Caki2 (cell line): Measurements from ENCODE around the gene FILIP1. TPM values are rescaled to one million over a fixed set of nuclear protein-coding genes. Genes with fewer than 3 reads are reported as not detected.

Experiments
- DNase-seq: peaks from one replicate; pipeline ENCODE4 v3.0.0-alpha.2; 2015; ENCODE audit warnings: low read depth
- in situ Hi-C: cut with HindIII; loops from 2 replicates; pipeline ENCODE4 v1.10.0; 2016; ENCODE audit warnings: low sequenced_read_pairs, low pct_unique_long_range_greater_than_20kb, mixed read lengths
- total RNA-seq: library from RNA; depleted of rRNA; stranded (reverse); fragments of >200 nt; shearing (Covaris generic); gene quantifications from 2 replicates; pipeline ENCODE4 v1.2.3, GENCODE V29; 2014; ENCODE audit warnings: low replicate concordance

The FILIP1 gene
- total RNA-seq, 1 experiment from 2014 or later = 0.10 TPM

- in situ Hi-C loops = loop anchor here (25.0 kb wide), 1 partner anchor 239 kb away; no protein-coding TSS in a partner anchor
- no peak for DNase-seq
Observed at GRCh38 chr6:75501756-75502155, 8.2 kb upstream of the FILIP1 start.

DNA sequence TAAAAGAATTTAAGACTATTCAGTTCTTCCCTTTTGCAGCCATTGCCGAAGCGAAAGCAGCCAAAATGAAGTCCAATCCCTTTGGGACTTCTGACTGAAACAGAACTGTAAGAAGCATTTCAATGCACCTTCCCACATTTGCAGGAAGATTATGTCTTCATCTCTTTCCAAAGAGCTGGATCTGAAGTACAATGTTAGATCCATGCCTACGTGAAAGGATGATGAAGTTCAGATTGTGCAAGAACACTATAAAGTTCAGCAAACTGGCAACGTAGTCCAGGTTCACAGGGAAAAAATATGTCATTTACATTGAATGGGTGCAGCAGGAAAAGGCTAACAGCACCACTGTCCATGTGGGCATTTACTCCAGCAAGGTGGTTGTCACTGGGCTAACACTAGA is 6.0 kb upstream of the FILIP1 start:
- in situ Hi-C loops = loop anchor here (25.0 kb wide), 1 partner anchor 237 kb away; no protein-coding TSS in a partner anchor
- no peak for DNase-seq

GRCh38 chr6:75498862-75499261 is 5.3 kb upstream of the FILIP1 start:
- in situ Hi-C loops = no loop called here

GRCh38 chr6:75497994-75498393 is 4.4 kb upstream of the FILIP1 start:
- in situ Hi-C loops = no loop called here
- DNase-seq = no peak

More at GRCh38 chr6:75498862-75499261, 5.3 kb upstream of the FILIP1 start:
- no peak for DNase-seq

DNA sequence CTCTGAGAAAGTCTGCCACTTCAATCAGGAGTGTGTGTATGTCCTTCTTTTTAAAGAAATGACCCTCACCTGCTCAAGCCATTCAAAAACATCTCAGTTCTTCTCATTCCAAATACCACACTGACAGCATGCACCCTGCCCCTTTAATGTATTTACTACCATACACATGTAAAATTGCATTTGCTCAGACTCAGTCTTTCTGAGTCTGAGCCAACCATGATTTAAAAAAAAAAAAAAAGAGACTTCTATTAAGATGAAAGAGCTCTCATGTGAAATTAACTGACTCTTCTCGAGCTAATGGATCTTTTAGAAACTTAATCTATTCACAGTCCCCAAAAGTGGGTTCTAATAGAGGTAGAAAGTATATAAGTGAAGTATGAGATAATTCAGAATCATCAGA is 1.4 kb upstream of the FILIP1 start:
- no peak for DNase-seq
- in situ Hi-C loops = no loop called here

DNA sequence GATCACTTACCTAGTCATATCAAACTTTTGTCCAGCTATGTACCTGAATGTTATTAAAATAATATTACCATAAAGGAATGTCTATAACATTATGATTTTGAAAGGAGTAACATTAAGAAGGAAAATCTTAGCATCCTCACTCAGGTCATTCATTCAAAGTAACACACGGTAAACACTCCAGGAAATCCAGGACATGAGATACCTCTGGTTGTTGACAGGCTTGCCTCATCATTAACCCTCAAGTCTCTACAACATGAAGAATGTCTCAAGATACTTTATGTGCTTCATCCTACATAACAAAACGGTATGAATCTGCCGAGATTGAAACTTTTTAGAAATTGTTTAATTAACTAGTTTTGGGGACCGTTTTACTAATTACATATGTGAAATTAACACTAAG is 690 bp upstream of the FILIP1 start:
- DNase-seq = no peak
- in situ Hi-C loops = no loop called here

DNA sequence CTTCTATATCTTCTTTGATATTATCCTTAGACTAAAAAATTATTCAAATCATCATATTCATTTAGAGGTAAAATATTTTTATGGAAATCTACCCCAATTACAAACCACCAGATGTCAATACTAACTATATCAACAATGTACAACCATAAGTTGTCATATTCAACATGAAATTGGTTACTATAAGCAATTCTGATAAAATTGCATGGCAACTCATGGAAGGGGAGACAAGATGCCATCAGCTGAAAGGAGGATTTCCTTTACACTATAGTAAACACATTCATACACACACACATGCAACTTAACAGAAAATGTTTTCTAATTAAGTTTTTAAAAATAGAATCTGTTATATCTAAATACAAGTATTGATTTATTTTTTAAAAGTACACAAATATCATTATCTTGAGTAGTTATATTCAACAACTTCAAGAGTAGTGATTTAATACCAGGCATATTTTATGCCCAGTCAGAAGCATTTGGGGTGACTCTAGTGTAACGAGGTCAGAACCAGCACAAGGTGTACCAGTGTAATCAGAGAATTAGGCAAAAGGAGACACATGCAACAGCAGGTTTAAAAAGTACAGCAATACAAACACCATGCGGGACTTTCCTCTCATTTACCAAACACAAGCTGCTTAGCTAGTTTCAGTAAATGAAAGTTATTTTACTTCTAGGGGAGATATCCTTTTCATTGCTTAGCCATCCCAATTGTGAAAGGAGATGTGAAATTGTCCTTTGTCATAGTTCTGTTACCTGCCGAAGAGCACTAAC is 1.0 kb downstream of the FILIP1 start:
- no peak for DNase-seq
- in situ Hi-C loops = no loop called here

DNA sequence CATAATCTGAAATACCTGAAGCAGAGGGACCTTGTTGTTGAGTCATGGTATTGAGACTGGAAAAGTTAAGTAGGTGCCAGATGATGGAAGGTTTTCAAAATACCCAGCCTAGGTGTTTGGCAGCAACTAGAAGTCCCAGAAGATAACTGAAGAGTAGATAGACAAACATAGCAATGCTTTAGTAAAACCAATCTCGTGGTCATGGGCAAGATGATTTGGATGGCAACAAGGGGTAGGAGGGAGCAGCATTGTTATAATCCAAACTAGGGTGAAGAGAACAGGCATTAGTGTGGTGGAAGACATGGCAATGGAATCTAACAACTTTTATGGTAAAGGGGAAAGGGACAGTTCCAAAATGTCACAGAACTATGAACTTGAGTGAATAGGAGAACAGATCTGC is 2.3 kb downstream of the FILIP1 start:
- DNase-seq = no peak
- in situ Hi-C loops = no loop called here

DNA sequence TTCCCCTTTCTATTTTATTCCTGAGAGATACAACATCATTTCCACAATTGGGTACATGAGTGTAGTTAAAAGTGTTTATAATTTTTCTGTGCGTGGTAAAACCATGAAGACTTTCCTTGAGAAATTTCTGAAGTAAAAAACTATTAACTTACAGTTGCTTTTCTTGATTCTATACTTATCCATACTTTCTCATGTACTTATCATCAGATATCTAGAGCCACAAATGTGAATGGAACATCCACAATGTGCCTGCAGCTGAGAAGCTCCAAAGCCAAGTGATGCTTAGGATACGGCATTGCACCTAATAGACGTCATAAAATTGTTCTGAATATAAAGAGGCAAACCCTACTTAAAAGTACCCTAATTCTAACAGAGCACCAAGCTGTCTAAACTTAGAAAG is 2.9 kb downstream of the FILIP1 start:
- no peak for DNase-seq
- in situ Hi-C loops = no loop called here

GRCh38 chr6:75489025-75489424 is 4.6 kb downstream of the FILIP1 start:
- in situ Hi-C loops = no loop called here
- DNase-seq = no peak

- in situ Hi-C loops = no loop called here
Observed at GRCh38 chr6:75488033-75488432, 5.6 kb downstream of the FILIP1 start.

DNA sequence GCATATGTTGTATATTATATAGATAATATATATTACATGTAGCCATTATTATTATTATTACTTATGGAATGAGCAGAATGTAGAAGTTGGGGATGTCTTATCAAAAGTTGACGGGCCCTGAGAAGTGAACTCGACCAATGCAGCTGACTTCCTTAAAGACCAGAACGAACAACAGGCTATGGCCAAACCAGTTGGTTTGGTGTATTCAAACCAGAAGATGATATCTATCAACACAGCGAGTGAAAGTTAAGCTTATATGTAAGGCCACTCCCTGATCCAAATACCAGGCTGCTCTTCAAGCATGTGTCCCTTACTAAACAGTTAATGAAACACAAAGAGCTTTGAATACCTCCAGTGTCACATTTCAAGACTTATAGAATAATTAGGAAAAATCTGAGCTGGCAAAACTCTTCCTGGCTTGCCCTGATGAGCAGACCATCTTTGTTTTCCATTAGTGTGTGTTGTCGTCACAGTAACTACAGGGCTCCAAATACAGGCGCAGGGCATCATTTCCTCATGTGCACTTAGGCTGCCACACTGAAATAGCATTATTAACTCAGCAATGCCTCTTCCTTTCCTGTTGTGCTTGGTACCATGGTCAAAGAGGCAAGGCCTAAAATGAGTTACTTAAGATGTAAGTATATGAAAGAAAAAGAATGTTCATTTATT is 6.6 kb downstream of the FILIP1 start:
- in situ Hi-C loops = no loop called here
- no peak for DNase-seq

More at GRCh38 chr6:75488033-75488432, 5.6 kb downstream of the FILIP1 start:
- DNase-seq = no peak

DNA sequence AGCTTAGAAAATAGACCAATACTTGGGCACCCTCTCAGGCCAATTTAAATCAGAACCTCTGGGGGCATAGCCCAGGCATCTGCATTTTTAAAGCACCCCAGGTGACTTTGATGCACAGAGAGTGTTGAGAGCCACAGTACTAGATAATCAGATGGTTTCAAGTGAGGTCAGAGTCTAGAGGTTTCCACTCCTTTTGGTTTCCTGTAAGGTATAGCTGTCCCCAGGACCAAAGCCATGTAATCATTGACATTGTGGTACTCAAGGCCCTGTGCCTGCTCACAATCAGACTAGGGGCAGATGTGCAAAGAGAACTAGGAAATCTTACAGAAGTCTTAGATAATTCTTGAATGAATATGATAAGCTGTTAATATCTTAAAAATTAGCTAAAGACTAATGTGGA is 9.1 kb downstream of the FILIP1 start:
- DNase-seq = no peak
- in situ Hi-C loops = no loop called here

DNA sequence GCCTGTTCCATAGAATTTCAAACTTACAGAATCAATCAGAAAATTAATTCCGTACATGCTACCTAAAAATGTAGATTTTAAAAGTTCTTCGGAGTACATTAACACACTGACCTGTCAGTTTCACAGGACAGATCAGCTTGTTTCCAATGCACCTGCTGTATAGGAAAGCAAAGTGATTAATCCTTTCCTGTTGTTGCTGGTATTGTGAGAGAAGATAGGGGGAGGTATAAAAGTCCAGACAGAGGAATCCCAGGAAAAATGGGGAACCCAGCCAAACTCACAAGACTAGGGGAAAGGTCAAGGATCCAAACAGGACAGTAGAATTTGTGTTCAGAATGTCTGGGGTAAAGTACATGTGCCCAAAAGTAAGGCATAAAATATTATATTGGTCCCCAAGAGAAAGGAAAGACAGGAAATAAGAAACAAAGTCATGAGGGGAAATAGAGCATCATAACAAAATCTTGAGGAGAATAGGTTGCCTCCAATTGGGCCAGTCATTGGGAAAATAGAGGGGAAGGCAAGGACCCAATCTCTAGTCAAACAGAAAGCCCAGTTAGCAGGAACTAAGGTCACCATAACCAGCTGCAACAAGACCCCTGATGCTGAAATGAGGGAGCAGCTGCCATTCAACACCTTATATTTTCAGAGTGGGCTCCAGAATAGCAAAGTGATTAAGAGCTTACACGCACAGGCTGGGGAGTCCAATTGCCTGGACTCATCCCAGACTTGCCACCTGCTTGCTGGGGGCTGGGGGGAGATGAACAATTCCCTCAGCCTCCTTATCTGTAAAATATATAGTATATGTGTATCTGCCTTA is 10.3 kb downstream of the FILIP1 start:
- in situ Hi-C loops = no loop called here
- DNase-seq = no peak

DNA sequence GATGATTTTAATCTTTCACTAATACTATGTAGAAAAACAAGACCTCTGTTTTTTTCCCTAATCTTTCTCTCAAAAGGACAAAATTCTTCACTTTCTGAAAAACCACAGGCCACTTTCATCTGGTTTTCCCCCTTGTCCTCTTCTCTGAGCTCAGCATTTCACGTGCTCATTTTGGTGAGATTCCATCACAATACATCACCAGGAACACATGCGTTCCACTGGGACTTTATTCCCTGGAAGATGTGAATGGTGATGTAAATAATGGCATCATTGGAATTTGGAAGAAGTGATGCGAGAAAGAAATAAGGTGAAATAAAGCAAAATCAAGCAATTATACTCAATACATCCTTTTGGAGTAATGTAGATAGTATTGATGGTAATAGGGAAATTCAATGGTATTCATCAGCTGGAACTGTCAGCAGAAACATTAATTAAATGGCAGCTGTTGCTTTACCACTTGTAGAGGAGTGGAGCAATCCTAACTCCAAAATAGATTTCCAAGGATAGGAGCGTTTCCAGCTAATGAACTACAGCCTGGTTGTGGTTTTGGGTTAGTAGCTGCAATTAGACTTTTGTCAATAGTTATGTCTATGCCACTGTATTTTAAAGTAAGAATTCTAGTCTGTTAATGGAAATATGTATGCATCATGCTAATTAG is 11.5 kb downstream of the FILIP1 start:
- in situ Hi-C loops = no loop called here
- no peak for DNase-seq

- in situ Hi-C loops = no loop called here
- no peak for DNase-seq
Observed at GRCh38 chr6:75481394-75481793, 12.2 kb downstream of the FILIP1 start.

GRCh38 chr6:75480425-75480824 is 13.2 kb downstream of the FILIP1 start:
- DNase-seq = no peak
- in situ Hi-C loops = no loop called here

- no peak for DNase-seq
- in situ Hi-C loops = no loop called here
Observed at GRCh38 chr6:75479712-75480111, 13.9 kb downstream of the FILIP1 start.
